SK-N-SH treated with all-trans-retinoic acid at 6 μM for 48 hours (cell line): ENCODE results near the gene UBE2E3.

Experiments used
- CREB5 ChIP-seq: fragments of 250-450 bp; sonication (Bioruptor Pico); IDR thresholded peaks from 2 replicates; pipeline ENCODE4 v1.5.1; 2020; ENCODE audit warnings: low read depth, mild to moderate bottlenecking, moderate library complexity
- ESRRG ChIP-seq: fragments of 250-450 bp; sonication (Bioruptor Pico); IDR thresholded peaks from 2 replicates; pipeline ENCODE4 v1.6.1; 2021; ENCODE audit warnings: mild to moderate bottlenecking
- ISL1 ChIP-seq: fragments of 250-450 bp; sonication (Bioruptor Pico); IDR thresholded peaks from 2 replicates; pipeline ENCODE4 v2.1.2; 2022; ENCODE audit warnings: mild to moderate bottlenecking, moderate library complexity
- ZFP30 ChIP-seq: fragments of 450-650 bp; formaldehyde crosslinking; IDR thresholded peaks from 2 replicates; pipeline ENCODE4 v1.5.0; 2022; ENCODE audit warnings: mild to moderate bottlenecking, moderate library complexity
- TF ChIP-seq, protein P1 (sequence below): fragments of 250-450 bp; sonication (Bioruptor Pico); IDR thresholded peaks from 2 replicates; pipeline ENCODE4 v1.5.0; 2020; ENCODE audit warnings: mild to moderate bottlenecking, moderate library complexity

DNA sequence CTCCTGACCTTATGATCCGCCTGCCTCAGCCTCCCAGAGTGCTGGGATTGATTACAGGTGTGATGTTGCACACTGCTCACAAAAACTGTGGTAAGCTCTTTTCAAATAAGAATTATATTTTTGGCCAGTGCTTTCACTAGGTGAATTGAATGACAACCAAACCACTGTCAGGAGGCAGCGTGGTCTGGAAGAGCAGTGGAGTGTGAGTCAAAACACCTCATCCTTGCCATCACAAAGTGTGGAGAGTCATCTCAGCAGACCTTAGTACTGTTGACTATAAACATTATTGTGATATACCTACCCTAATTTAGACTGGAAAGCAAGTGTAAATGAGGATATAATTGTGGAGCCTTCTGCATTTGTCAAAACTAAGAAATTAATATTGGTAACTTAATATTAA lies 61.3 kb downstream of the UBE2E3 start:
- TF ChIP-seq ESRRG (no peak), ISL1 (no peak), CREB5 (no peak), ZFP30 (CRISPR knock-in tag) (no peak)
- TF ChIP-seq, protein P1, sequence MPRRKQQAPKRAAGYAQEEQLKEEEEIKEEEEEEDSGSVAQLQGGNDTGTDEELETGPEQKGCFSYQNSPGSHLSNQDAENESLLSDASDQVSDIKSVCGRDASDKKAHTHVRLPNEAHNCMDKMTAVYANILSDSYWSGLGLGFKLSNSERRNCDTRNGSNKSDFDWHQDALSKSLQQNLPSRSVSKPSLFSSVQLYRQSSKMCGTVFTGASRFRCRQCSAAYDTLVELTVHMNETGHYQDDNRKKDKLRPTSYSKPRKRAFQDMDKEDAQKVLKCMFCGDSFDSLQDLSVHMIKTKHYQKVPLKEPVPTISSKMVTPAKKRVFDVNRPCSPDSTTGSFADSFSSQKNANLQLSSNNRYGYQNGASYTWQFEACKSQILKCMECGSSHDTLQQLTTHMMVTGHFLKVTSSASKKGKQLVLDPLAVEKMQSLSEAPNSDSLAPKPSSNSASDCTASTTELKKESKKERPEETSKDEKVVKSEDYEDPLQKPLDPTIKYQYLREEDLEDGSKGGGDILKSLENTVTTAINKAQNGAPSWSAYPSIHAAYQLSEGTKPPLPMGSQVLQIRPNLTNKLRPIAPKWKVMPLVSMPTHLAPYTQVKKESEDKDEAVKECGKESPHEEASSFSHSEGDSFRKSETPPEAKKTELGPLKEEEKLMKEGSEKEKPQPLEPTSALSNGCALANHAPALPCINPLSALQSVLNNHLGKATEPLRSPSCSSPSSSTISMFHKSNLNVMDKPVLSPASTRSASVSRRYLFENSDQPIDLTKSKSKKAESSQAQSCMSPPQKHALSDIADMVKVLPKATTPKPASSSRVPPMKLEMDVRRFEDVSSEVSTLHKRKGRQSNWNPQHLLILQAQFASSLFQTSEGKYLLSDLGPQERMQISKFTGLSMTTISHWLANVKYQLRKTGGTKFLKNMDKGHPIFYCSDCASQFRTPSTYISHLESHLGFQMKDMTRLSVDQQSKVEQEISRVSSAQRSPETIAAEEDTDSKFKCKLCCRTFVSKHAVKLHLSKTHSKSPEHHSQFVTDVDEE (CRISPR knock-in tag), result no peak
